ENCODE measurements around the gene INPP4A.

- no peak for TF ChIP-seq POLR2AphosphoS5 (IDR thresholded peaks at IDR 0.05; ENCODE audit: borderline replicate concordance, low read depth, low read length)
- TF ChIP-seq EZH2 (IDR thresholded peaks at IDR 0.05) = no peak
Measured at GRCh38 chr2:98565286-98565860, 120.7 kb downstream of the INPP4A start.
